ENCODE data around the gene NRSN1.

NRSN1 gene, protein sequence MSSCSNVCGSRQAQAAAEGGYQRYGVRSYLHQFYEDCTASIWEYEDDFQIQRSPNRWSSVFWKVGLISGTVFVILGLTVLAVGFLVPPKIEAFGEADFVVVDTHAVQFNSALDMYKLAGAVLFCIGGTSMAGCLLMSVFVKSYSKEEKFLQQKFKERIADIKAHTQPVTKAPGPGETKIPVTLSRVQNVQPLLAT

DNA sequence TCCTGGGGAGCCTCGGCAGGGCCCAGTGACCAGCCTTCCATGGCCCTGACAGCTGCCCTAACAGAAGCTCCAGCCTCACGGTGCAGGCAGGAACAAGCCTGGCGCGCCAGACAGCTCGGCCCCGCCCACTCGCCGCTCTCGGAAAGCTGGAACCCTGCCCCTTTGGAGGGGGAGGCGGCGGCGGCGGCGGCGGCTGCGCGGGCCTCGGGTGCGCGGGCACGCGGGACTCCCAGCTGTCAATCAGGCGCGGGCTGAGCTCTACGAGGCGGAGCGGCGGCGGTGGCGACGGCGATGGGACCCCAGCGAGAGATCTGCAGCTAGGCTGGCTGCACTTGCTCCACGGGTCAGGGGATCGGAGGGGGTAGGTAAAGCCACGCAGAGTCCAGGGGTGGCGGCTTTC is at the start of gene NRSN1:
TSS of gene NRSN1 (plus strand) at position 236 of the 400 bp plus-strand sequence. CDS start 8,113 bp downstream, outside the sequence.
- DNase-seq (ENCODE audit: low spot score) (no peak), FAIRE-seq (no peak)

DNA sequence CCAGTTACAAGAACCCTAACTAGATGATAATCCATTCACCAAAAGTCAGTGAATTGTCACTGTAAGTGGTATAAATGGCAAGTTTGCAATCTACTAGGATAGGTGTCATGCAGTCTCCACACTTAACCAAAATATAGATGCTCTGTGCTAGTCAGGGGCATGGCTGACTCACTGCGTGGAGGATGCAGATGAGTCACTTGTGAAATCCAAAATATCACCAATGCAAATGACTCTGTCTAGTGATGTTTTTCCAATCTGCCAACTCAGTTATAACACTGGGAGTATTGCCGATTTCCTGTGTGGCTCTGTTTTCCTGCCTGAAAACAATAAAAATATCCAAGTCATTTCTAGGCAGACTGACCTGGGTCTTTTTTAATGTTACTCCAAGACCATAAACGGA is 47.8 kb upstream of the NRSN1 start:
- DNase-seq (ENCODE audit: low spot score) (no peak), FAIRE-seq (no peak)

DNA sequence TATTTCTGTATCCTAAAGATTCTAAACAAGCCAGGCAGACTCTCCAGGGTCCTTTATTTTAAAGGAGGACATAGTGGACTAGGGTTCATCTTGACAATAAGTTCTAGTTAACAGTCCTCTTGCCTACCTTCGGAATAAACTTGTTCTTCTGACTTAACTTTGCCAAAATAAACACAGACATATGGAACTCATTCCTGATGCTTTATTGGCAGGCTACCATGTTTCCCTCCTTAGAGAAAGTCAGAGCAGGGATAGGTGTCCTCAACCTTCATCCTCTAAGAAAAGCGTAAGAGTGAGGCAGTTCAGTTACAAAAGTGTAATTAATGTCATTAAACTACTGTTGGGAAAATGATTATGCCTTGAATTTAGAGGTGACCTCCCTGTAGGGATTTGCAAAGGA is 46.9 kb upstream of the NRSN1 start:
- no peak for DNase-seq (ENCODE audit: low spot score)
- FAIRE-seq, result no peak

DNA sequence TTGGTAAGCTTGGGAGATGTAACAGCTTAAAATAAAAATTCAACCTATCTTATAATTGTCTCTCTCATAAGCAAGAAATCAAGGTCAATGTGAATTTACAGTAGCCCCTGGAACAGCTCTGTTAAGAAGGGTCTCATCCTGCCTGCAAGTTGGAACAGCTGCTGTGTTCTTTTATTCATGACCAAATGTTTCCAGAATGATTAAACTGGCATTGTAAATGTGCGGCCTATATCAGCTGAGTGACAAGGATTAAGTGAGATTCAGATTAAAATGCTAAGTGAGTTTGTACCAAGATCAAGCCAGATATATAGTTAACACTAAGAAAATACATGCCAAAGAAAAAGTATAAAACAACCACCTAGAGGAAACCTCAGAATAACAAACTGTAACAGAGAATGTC is 45.3 kb upstream of the NRSN1 start:
- FAIRE-seq, result no peak

DNA sequence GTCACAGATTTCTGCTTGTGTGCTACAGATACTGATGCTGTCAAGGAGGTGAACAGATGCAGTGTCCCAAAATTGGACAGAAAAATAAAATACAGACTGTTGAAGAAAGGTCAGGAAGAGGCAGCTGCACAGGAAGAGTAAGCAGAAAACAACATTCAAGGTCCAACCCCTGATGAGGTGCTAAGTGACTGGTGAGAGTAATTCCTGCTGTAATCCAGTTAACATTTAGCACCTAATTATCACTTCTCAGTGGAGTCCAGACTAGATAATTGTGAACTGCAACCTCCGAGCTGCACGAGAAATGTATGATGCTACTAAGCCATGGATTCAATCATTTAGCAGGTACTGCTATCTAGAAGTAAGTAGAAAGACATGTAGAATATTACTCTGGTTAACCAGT is 36.3 kb upstream of the NRSN1 start:
- FAIRE-seq, result no peak
- DNase-seq (ENCODE audit: low spot score), result no peak

More for the DNA sequence above, 45.3 kb upstream of the NRSN1 start:
- DNase-seq (ENCODE audit: low spot score), result no peak

DNA sequence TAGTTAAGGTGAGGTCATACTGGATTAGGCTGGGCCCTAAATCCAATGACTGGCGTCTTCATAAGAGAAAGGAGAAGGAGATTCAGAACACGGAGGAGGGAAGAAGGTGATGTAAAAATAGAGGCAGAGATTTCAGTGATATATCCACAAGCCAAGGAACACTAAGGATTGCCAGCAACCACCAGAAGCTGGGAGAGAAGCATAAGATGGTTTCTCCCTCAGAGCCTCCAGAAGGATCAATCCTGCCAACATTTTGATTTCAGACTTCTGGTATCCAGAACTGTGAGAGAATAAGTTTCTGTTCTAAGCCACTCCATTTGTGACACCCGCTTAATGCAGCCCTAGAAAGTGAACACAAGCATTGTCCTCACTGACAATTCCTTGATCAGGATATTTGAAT is 33.6 kb upstream of the NRSN1 start:
- FAIRE-seq (no peak), DNase-seq (ENCODE audit: low spot score) (no peak)

DNA sequence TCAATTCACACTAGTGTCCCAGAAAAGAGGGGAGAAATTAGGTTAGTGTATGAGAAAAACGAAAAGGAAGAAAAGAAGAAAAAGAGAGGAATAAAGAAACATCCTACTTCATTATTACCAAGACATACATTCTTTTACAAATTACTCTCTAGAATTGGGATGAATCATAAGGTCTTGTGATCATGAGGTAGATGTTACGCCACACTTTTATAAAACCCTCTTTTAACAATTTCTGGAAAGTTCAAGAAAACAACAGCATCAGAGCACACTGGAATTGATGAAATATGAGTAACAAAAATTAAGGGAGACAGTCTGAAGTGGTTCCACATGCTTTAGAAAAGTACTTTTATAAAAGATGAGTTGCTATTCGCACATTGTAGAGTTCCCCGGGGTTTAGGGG is 32.6 kb upstream of the NRSN1 start:
- FAIRE-seq (no peak), DNase-seq (ENCODE audit: low spot score) (no peak)

DNA sequence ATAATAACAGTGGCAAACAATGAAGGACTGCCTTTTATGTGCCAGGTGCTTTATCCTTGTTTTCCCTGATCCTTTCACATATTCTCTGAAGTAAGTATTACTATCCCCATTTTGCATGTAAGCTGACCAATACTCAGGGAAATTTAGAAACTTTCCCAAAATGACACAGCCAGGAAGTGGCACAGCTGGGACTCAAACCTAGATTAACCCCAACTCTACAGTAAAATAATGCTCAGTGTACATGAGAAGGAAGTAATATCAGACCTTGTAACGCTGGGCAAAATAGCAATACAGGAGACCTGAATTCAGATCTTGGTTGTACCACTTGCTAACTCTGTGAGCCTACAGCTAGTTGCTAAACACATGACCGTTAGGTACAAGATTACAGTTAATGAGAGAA is 26.8 kb upstream of the NRSN1 start:
- FAIRE-seq (no peak), DNase-seq (ENCODE audit: low spot score) (no peak)

DNA sequence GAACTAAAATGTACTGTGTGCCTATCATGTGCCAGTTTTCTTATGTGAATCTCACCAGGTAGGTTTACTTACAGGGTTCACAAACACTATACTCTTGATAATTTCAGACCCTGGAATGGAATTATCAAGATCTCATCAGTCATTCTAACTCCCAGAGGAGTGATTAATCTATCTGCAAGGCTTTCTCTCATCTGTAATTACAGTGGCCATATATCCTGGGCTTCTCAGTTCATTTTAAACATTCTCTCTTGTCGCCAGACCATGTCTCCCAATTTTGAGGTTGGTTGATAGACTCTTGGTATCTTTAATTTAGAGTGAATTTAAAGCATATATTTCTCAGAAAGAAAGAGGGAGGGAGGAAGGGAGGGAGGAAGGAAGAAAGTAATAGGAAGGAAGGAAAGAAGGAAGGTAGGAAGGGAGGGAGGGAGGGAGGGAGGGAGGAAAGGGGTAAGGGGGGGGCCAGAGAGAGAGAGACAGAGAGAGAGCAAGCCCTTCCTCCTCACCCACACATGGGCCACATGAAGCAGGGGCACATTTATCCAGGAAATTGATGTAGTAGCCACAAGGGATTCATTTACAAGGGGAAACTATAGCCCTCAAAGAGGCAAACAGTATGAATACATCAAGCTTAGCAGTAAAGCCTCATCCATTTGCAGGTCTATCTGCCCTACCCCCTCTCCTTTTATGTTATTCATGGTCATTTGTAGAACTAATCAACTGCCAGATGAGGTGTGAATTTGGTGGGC is 25.8 kb upstream of the NRSN1 start:
- FAIRE-seq, result no peak
- DNase-seq (ENCODE audit: low spot score), result no peak

DNA sequence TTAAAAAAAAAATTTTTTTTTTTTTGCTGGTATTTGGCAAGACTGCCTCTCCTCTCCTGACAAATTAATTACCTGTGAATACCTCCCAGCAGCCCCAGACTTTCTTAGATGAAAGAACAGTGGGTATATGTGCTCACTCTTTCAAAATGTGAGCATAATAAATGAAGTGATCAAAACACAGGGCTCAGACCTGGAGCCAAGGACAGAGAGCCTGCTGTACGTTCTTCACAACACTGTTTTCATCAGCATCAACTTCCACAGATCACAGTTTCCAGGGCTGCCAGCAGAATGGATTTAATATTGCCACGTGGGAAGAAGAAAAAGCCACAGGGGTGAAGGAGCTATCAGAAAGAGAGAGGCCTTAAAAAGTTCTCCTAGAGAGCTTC is 25.3 kb upstream of the NRSN1 start:
- no peak for FAIRE-seq
- DNase-seq (ENCODE audit: low spot score), result no peak

DNA sequence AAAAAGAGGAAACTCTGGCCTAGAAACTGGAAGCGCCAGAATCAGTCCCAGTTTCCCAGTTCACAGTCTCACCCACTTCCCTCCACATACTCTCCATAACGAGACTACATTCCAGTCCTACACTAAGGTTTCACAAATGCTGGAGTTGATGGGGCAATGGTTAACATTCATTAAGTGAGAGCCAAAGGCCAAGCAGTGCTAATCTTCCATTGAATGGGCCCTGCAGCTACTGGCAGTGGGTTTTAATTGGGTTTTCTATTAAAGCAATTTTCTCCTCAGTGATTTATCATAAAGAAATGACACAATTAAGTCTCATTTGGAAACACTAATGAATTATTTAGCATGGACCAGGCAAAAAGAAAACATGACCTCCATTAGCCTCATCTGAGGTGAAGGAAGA is 20.8 kb upstream of the NRSN1 start:
- FAIRE-seq (no peak), DNase-seq (ENCODE audit: low spot score) (no peak)

DNA sequence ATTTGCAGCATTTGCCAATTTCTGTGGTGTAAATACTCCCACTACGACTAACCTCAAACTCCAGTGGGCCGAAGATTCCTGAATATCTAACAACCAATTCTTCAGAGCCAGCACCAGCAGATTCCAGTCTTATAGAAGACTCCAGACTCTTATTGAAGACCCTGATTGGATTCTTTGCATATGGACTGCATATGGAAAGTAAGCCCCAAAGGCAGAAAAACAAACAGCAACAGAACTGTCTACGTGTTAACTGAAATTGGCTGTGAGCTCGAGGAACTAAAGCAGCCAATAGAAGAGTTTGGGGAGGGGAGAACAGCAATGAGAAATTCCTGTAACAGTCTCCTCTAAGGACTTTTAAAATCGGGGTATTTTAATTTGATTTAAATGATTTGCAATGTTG is 19.7 kb upstream of the NRSN1 start:
- DNase-seq (ENCODE audit: low spot score) (no peak), FAIRE-seq (no peak)

DNA sequence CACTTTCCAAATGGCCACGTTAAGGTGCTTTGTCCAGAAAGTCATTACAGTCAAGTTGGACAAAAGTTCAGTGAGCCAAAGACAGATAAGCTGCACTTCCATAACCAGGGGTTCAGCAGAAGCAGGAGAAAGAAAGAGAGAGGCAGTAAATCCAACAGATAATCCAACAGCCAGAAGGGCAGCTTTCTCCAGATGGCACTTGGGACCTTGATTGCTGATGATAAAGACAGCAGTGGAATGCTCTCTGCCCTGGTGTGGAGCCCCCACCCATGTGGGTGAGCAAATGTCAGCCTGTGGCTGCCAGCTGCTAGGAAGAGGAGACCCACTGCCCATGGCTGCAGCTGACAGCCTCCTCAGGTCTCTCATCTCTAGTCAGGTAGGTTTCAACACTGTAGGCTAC is 18.7 kb upstream of the NRSN1 start:
- no peak for FAIRE-seq
- DNase-seq (ENCODE audit: low spot score), result no peak

DNA sequence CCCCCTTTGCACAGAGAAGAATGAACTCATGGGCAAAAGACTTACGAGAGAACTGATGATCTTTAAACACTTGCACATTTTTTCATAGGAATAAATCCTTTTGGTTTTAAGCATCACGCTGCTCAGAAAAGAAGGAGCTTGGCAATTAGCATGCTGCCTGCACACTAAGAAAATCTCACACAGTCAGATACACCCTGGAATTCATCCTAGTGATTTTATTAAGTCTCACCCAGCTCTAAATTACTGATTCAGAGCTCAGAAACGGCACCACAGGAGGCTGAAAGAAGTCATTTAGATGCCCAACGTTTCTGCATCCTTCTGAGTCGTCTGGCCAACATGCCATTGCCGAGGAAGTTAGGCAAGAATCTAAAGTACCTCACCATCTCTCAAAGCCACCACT is 18.0 kb upstream of the NRSN1 start:
- DNase-seq (ENCODE audit: low spot score) (no peak), FAIRE-seq (no peak)

DNA sequence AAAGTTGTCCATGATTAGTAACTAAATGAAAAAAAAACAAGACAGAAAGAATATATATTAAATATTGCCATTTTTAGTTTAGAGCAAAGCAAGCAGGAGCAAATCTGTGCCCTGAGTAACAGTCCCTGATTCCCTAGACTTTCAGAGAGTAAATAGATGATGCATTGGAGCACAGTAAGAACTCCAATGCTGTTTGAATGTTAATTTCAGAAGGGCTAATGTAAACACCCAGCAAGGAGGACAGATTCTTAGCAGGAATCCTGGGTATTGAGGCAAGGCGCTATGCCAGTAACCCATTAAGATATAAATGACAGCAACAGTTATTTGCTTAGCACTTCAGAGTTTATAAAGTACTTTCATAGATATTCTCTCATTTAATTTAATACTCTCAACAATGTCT is 15.6 kb upstream of the NRSN1 start:
- FAIRE-seq, result no peak
- DNase-seq (ENCODE audit: low spot score), result no peak

DNA sequence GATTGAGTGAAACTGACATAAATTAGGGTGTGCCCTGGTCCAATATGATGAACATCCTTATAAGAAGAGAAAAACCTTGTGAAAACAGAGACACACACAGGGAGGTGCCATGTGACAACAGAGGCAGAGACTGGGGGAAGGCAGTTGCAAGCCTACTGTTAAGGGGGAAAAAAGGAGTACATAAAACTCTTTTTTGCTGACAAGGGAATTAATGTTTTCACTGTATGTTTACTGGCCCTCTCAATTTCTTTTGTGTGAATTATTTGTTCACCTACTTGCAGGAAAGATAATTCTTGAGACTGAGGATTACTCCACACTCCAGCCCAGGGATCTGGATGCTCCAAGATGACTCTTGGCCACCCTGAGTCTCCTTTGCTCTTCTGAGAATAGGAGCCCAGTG is 12.1 kb upstream of the NRSN1 start:
- FAIRE-seq, result no peak
- DNase-seq (ENCODE audit: low spot score), result no peak

DNA sequence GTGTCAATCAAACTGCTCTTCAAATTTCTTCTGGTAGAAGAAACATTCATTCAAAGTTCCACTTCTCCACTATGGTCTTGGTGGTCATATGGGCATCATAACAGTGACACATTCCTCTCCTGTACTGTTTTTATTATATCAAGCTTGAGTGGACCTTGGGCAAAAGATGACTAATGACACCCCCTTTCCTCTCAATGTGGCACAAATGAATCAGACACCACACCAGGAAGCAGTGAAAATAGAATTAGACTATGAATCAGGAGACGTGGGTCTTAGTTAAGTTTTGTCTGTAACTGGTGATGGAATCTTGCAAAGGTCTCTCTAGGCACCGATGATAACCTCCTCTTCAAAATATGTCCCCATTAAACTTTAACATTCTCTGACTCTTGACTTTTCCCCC is 9.0 kb upstream of the NRSN1 start:
- FAIRE-seq (no peak), DNase-seq (ENCODE audit: low spot score) (peak; percentile 39)

DNA sequence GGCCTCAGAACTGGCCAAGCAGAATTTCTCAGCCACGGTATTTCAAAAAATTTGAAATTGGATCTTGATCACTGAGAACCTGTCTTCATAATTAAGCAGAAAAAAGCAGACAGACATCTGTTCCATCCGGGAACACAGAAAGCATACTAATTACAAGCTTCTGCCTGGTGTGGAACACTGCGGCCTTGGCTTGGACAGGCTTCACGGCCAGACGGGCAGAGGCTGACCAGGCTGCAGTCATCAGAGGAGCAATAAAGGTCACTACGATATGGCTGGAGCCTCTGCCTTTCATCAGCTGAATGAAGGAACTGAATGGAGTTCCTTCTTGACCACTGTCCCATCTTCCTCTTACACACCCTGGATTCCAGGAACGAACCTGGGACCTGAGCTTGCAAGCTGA is 3.9 kb upstream of the NRSN1 start:
- FAIRE-seq, result no peak
- no peak for DNase-seq (ENCODE audit: low spot score)

DNA sequence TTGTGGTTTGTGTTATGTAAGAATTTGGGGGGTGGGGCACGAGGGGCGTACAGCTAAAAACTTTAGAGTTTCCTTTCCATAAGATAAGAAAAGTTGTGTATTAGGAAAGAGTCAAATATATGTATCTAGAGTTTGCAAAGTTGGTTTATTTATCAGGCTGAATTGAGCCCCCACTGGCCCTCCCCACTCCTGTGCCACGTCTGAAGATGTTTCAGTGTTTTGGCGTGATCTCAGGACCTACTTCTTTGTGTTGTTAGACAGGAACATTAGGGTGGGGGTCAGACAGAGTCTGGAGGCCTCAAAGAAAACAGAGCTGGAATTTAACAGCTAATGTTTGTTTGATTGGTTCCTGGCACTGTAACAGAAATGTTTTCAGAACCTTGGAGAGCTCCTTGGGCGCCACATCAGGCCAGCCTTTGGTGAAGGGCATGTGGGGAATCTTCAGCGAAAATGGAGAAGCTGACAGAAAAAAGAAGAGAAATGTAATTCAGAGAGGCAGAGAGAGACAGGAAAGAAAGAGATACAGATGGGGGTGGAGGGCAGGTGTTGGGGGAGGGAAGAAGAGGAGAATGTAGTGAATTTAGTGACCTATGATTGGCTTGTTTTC is 674 bp downstream of the NRSN1 start:
- DNase-seq (ENCODE audit: low spot score), result no peak

DNA sequence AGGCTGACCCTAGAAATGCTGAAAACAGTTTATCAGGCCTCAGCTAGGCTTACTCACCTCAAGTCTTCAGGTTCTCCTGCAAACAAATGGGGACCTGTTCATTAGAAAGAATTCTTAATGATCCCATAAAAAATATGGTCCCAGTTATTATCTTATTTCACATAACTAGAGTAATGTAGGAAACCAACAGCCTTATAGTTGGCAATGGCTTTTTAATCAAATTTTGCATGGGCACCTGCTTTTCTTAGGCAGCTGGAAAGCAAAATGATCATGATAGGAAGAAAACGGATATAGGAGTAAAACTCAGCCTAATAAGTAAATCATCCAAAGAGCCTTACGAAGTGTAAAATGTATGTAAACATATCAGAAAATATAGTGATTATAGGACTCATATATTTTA is 1.3 kb downstream of the NRSN1 start:
- no peak for DNase-seq (ENCODE audit: low spot score)
- FAIRE-seq, result no peak

More for the DNA sequence above, 674 bp downstream of the NRSN1 start:
- no peak for FAIRE-seq

DNA sequence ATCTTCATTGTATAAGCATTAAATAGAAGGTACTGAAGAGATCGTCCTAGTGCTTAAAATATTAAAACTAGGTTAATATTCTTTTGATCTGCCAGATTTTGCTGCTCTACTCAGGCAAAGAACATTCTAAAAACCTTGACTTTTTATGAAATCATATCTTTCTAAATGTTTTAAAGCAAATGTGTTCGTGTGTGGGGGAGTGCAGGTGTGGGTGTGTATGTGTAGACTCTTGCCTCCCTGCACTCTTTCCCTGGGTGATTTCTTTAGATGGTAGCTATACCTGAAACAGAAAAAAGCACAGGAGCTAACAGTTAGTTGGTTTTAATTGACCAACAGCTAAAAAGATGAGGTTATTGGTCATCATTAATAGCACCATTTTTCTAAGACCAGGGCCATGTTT is 5.7 kb downstream of the NRSN1 start:
- DNase-seq (ENCODE audit: low spot score) (no peak), FAIRE-seq (no peak)

DNA sequence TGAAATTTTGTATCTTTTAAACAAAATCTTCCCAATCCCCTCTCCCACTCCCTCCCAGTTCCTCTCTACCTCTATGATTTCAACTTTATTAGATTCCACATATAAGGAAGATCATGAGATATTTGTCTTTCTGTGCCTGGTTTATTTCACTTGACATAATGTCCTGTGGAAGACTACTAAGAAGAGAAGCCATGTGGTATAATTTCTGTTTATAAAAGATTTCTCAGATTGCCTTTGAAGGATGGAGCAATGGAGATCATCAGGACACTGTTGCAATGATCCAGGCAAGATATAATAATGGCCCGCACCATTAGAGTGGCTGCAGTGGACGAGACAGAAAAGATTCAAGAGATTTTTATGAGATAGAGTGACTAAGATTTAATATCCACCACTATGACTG is 13.1 kb downstream of the NRSN1 start:
- DNase-seq (ENCODE audit: low spot score), result no peak

DNA sequence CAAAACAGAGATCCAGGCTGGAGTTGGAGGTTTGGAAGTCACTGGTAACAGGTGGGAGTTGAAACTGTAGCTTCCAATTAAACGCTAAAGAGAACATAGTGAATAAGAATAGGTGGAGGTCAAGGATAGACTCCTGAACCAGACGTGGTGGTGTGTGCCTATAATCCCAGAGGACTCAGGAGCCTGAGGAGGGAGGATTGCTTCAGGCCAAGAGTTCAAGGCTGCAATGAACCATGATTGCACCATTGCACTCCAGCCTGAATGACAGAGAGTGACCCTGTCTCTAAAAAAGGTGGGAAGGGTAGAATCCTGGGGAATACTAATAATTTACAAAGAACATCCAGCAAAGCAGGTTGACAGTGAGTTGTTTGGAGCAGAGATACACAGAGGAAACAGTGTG is 13.6 kb downstream of the NRSN1 start:
- no peak for DNase-seq (ENCODE audit: low spot score)
- no peak for FAIRE-seq

More for the DNA sequence above, 13.1 kb downstream of the NRSN1 start:
- FAIRE-seq, result no peak
